Uterus (tissue), 2 donors: ENCODE data around the gene C20orf173.

Experiments used
- CTCF ChIP-seq, 4 experiments: fragments of 200-600 bp in 2 of 4; fragments of 450-650 bp in 2 of 4; sonication (generic) in 2 of 4; IDR thresholded peaks; one replicate each; pipeline ENCODE4 v1.5.1; 2016 to 2019; ENCODE audit warnings: antibody characterized with exemption in 4 of 4, mild to moderate bottlenecking in 2 of 4, moderate library complexity in 1 of 4
- POLR2A ChIP-seq, 2 donors: fragments of 450-650 bp; IDR thresholded peaks; one replicate each; pipeline ENCODE4 v1.6.1; 2016; ENCODE audit warnings: antibody characterized with exemption in 2 of 2, mild to moderate bottlenecking in 1 of 2, moderate library complexity in 1 of 2

- no peak for TF ChIP-seq CTCF (IDR thresholded peaks at IDR 0.05)
- TF ChIP-seq POLR2A (IDR thresholded peaks at IDR 0.05), result no peak
Observed at GRCh38 chr20:35504751-35505150, 24.7 kb downstream of the C20orf173 start.
